ENCODE data around the gene ZNF443.
"Not testable (repeated sequence)": the region's sequence is repeated elsewhere in the genome, so short reads cannot be mapped to it uniquely, and the experiment has no call there.

ZNF443 gene

DNA sequence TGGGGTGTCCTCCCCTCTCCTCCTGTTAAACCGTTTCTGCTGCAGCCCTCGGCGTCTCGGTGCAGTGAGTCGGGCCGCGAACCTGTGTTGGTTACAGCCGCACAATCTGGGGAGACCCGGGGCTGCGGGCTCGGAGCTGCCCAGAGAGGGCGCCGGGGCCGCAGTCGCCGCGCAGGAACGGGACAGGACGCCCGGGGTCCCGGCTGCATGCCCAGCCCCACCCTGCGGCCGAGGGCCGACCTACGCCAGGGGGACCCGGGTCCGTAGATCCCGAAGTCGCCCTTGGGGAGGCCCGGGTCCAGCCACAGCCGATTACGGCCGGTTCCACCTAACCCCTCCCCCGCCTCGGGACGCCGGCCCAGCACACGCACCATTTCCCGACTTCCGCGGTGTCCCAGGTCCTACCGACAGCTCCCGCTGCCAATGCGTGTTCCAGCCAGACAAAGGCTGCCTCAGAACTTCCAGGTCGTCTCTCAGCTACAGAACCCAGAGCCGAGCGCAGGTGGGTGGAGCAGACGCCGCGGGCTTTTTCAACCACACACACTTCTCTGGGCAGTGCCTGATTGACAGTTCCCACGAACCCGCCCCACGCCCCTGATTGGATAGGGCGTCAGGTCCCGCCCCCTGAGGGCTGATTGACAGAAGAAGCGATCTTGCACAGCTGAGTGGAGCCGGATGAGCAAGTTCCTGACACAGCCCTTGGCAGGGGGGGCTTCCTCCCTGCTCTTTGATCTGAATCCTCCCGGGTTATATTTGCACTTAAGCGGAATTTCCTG, at the start of gene ZNF443:
TSS of gene ZNF443 (minus strand) at position 481 of the 776 bp plus-strand sequence. CDS start at position 374, 107 bp downstream.
- Histone ChIP-seq H3K27ac (peak within 1 kb of the TSS; percentile 89), H3K36me3 (no peaks in the 10 kb centered on the region)
- TF ChIP-seq Cebpa-rat (IDR thresholded peaks at IDR 0.05), result no peak

DNA sequence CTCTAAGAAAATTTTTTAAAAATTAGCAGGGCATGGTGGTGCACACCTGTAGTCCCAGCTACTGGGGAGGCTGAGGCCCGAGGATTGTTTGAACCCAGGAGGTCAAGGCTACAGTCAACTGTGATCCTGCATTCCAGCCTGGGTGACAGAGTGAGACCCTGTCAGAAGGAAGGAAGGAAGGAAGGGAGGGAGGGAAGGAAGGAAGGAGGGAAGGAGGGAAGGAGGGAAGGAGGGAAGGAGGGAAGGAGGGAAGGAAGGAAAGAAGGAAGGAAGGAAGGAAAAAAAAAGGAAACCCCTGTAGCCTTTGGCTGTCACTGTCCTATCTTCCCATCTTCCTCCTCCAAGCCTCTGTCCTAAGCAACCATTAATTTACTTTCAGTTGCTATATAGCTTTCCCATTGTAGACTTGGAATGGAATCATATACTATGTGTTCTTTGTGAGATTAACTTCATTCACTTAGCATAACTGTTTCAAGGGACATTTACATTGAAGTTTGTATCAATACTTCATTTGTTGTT, 45.5 kb upstream of the ZNF443 start:
- peaks cover 14% of the 10 kb centered on the region for H3K9me3 ChIP-seq
- not testable (repeated sequence) for H3K36me3 ChIP-seq, H3K27ac ChIP-seq, H3K27me3 ChIP-seq, H3K9ac ChIP-seq, H3K4me3 ChIP-seq
- peaks cover 24% of the 10 kb centered on the region for H4K20me1 ChIP-seq
- peaks cover 39% of the 10 kb centered on the region for H3K4me1 ChIP-seq
- H3K4me2 ChIP-seq, result peak overlapping the region; percentile 83

More for the DNA sequence above, at the start of gene ZNF443:
- H3K27me3 ChIP-seq, result no peaks in the 10 kb centered on the region
- peak within 1 kb of the TSS; percentile 79 for H3K4me3 ChIP-seq
- H3K4me2 ChIP-seq, result peak within 1 kb of the TSS; percentile 78
- no peaks in the 10 kb centered on the region for H4K20me1 ChIP-seq
- H3K9ac ChIP-seq, result peak within 1 kb of the TSS; percentile 80
- H3K4me1 ChIP-seq, result peaks cover 12% of the 10 kb centered on the region
- peaks cover 34% of the 10 kb centered on the region for H3K9me3 ChIP-seq

GRCh38 chr19:12485571-12485970, 44.8 kb upstream of the ZNF443 start:
- peaks cover 9% of the 10 kb centered on the region; the same call in 1 of the 2 replicates for H3K36me3 ChIP-seq
- peaks cover 24% of the 10 kb centered on the region for H4K20me1 ChIP-seq
- peak overlapping the region; percentile 83 for H3K4me2 ChIP-seq
- peak overlapping the region; percentile 91; the same call in 1 of the 2 replicates for H3K9ac ChIP-seq
- no peak for TF ChIP-seq Cebpa-rat (IDR thresholded peaks at IDR 0.05)
- H3K9me3 ChIP-seq, result peaks cover 14% of the 10 kb centered on the region
- peak overlapping the region; percentile 95; the same call in 1 of the 2 replicates for H3K4me3 ChIP-seq
- no peak overlapping the region for H3K27ac ChIP-seq
- peaks cover 42% of the 10 kb centered on the region for H3K4me1 ChIP-seq
- no peaks in the 10 kb centered on the region for H3K27me3 ChIP-seq

DNA sequence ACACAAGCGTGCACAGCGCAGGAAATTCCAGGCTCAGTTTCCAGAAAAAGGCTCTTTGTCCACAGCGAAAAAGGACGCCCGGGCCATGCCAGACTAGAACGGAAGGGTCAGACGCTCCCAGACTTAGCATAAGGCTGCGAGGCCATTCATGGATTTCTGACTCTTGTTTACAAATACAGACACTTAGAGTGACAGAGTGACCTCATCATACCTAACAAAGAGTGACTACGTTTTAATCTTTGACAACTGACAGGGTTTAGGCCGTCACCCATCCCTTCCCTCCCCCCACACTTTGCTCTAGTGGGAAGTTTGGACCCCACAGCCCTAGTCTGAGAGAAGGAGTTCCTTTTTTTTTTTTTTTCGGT, 44.2 kb upstream of the ZNF443 start:
- H3K27ac ChIP-seq, result peak overlapping the region; percentile 88; the same call in 1 of the 2 replicates

DNA sequence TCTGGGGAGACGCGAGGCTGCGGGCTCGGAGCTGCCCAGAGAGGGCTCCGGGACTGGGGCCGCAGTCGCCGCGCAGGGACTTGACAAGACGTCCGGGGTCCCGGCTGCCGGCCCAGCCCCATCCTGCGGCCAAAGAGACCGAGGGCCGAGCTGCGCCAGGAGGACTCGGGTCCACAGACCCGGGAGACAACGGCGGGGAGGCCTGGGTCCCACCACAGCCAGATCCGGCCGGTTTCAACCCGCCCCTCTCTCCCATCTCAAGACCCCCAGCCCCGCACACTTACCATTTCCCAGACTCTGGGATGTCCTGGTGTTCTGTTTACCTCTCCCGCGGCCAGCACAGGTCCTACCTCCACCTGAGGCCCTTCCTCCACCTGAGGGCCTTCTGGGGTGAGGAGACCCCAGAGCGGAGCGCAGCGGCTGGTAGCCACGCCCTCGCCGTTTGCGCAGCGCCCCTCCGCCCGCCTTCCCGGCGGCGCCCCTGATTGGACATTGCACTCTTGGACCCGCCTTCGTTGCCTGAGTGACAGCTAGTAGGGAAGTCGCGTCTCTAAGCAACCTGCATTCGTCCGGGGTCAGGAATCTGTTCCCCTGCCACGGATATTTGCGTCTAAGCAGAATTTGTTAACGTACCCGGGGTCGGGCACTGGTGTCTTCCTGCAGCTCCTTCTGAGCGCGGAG, 43.7 kb upstream of the ZNF443 start, which contains the start of gene ZNF709:
TSS of gene ZNF709 (minus strand) at position 446 of the 681 bp plus-strand sequence. CDS start at position 287, 159 bp downstream.
- no peak for TF ChIP-seq Cebpa-rat (IDR thresholded peaks at IDR 0.05)
- Histone ChIP-seq H3K9ac (peak within 1 kb of the TSS; percentile 91), H3K4me3 (peak within 1 kb of the TSS; percentile 95), H3K4me2 (peak within 1 kb of the TSS; percentile 83), H3K27ac (peak within 1 kb of the TSS; percentile 88), H3K9me3 (peaks cover 24% of the 10 kb centered on the region), H4K20me1 (peaks cover 24% of the 10 kb centered on the region), H3K27me3 (no peaks in the 10 kb centered on the region), H3K4me1 (peaks cover 42% of the 10 kb centered on the region), H3K36me3 (peaks cover 15% of the 10 kb centered on the region)

More for the DNA sequence above, 44.2 kb upstream of the ZNF443 start:
- Histone ChIP-seq H3K4me3 (peak overlapping the region; percentile 95), H3K4me1 (peaks cover 42% of the 10 kb centered on the region), H4K20me1 (peaks cover 24% of the 10 kb centered on the region), H3K9me3 (peaks cover 19% of the 10 kb centered on the region), H3K4me2 (peak overlapping the region; percentile 83), H3K36me3 (peaks cover 9% of the 10 kb centered on the region; the same call in 1 of the 2 replicates), H3K9ac (peak overlapping the region; percentile 91), H3K27me3 (no peaks in the 10 kb centered on the region)
- no peak for TF ChIP-seq Cebpa-rat (IDR thresholded peaks at IDR 0.05)

DNA sequence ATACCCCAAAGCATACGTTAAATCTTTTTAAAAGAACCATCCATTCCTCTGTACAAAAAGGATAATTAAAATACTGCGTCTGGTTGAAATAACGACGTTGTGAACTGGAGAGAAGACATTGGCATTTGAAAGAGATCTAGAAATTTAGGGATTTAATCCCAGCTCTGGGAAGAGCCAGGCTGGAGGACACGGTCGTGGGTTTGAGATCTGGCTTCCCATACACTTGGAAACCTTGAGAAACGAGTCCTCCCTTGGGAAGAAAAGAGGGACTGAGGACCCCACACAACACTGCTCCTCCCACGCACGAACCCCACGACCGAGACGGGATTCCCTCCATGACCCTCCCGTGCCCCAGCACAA, 43.2 kb upstream of the ZNF443 start:
- Histone ChIP-seq H3K27ac (peak overlapping the region; percentile 88), H3K9me3 (peaks cover 29% of the 10 kb centered on the region), H3K4me3 (peak overlapping the region; percentile 95), H3K4me1 (peaks cover 42% of the 10 kb centered on the region), H3K9ac (peak overlapping the region; percentile 91), H4K20me1 (peaks cover 24% of the 10 kb centered on the region), H3K4me2 (peak overlapping the region; percentile 83), H3K27me3 (no peaks in the 10 kb centered on the region), H3K36me3 (peaks cover 19% of the 10 kb centered on the region)
- TF ChIP-seq Cebpa-rat (IDR thresholded peaks at IDR 0.05), result no peak

- peak overlapping the region; percentile 57 for H3K4me3 ChIP-seq
- peaks cover 41% of the 10 kb centered on the region for H3K9me3 ChIP-seq
- H3K9ac ChIP-seq, result peak overlapping the region; percentile 73
- peaks cover 24% of the 10 kb centered on the region for H4K20me1 ChIP-seq
- peaks cover 42% of the 10 kb centered on the region for H3K4me1 ChIP-seq
- no peaks in the 10 kb centered on the region for H3K27me3 ChIP-seq
- TF ChIP-seq Cebpa-rat (IDR thresholded peaks at IDR 0.05), result no peak
- peak overlapping the region; percentile 83 for H3K4me2 ChIP-seq
- H3K36me3 ChIP-seq, result peaks cover 34% of the 10 kb centered on the region
- H3K27ac ChIP-seq, result peak overlapping the region; percentile 88
These were observed 41.7 kb upstream of the ZNF443 start for GRCh38 chr19:12482509-12482886.

GRCh38 chr19:12481781-12482508, 41.1 kb upstream of the ZNF443 start:
- peaks cover 46% of the 10 kb centered on the region for H3K9me3 ChIP-seq
- peaks cover 24% of the 10 kb centered on the region for H4K20me1 ChIP-seq
- peak overlapping the region; percentile 57 for H3K4me3 ChIP-seq
- H3K27ac ChIP-seq, result peak overlapping the region; percentile 88
- peaks cover 42% of the 10 kb centered on the region for H3K4me1 ChIP-seq
- H3K27me3 ChIP-seq, result no peaks in the 10 kb centered on the region
- H3K4me2 ChIP-seq, result peak overlapping the region; percentile 83
- H3K9ac ChIP-seq, result peak overlapping the region; percentile 73
- peaks cover 39% of the 10 kb centered on the region for H3K36me3 ChIP-seq
- no peak for TF ChIP-seq Cebpa-rat (IDR thresholded peaks at IDR 0.05)

DNA sequence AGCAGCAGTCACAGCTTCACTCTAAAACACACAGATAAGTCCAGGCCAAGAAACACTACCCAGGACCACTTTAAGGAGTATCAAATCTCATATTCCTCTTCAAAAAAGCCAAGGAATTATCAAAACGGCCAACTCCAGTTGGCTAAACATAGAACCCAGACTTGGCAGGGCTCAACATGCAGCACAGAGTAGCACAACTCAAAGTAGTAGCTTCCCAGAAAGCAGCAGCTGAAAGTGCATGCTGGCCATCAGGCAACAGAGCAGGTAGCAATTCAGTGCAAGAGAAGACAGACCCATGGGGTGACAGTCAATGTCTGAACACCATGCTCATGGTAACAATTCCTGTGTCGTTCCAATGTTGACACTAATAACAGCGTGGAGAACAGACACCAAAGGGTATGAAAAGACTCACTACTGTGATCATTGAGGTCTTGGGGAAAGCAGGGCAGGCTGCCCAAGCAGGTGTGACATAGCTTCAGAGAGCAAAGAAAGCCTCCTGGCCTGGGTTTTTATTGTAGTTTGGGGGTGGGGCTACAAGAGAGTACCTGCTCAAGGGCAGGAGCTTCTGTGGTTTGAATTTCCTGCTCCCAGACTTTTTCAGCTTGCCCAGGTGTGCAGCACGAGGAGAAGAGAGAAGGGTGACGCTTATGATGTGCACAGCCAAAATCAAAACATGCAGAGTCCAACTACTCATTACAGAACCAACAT, 37.6 kb upstream of the ZNF443 start:
- Histone ChIP-seq H3K36me3 (peaks cover 64% of the 10 kb centered on the region), H3K27me3 (no peaks in the 10 kb centered on the region), H3K9me3 (peaks cover 82% of the 10 kb centered on the region), H3K4me3 (no peak overlapping the region), H3K9ac (no peak overlapping the region), H4K20me1 (peaks cover 16% of the 10 kb centered on the region; the same call in 1 of the 2 replicates), H3K27ac (no peak overlapping the region), H3K4me1 (peaks cover 23% of the 10 kb centered on the region), H3K4me2 (no peak overlapping the region)
- no peak for TF ChIP-seq Cebpa-rat (IDR thresholded peaks at IDR 0.05)

DNA sequence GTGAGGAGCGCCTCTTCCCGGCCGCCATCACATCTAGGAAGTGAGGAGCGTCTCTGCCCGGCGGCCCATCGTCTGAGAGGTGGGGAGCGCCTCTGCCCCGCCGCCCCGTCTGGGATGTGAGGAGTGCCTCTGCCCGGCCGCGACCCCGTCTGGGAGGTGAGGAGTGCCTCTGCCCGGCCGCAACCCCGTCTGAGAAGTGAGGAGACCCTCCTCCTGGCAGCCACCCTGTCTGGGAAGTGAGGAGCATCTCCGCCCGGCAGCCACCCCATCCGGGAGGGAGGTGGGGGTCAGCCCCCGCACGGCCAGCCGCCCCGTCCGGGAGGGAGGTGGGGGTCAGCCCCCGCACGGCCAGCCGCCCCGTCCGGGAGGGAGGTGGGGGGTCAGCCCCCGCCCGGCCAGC, 26.8 kb upstream of the ZNF443 start:
- not testable (repeated sequence) for H3K4me3 ChIP-seq, H3K27ac ChIP-seq, H3K4me1 ChIP-seq, H3K4me2 ChIP-seq, H3K27me3 ChIP-seq, H3K9ac ChIP-seq, H4K20me1 ChIP-seq
- H3K9me3 ChIP-seq, result peaks cover 97% of the 10 kb centered on the region
- peaks cover 82% of the 10 kb centered on the region for H3K36me3 ChIP-seq
